ENCODE results near the gene CIBAR2. TPM values are rescaled to one million over a fixed set of nuclear protein-coding genes. Genes with fewer than 3 reads are reported as not detected.

CIBAR2 gene
- total RNA-seq, 1 experiment from 2014 or later, result 0.72 TPM

GRCh38 chr16:85136213-85136701, 24.0 kb upstream of the CIBAR2 start:
- no peaks in the 10 kb centered on the region for H3K9me3 ChIP-seq
- no peaks in the 10 kb centered on the region for H3K27me3 ChIP-seq
- no peaks in the 10 kb centered on the region for H3K36me3 ChIP-seq
- no peak for DNase-seq
- no peak overlapping the region for H3K4me3 ChIP-seq

- Histone ChIP-seq H3K27me3 (no peaks in the 10 kb centered on the region), H3K9me3 (no peaks in the 10 kb centered on the region), H3K36me3 (no peaks in the 10 kb centered on the region), H3K4me3 (no peak overlapping the region)
- DNase-seq, result no peak
Measured at GRCh38 chr16:85134789-85135142, 22.5 kb upstream of the CIBAR2 start.

DNA sequence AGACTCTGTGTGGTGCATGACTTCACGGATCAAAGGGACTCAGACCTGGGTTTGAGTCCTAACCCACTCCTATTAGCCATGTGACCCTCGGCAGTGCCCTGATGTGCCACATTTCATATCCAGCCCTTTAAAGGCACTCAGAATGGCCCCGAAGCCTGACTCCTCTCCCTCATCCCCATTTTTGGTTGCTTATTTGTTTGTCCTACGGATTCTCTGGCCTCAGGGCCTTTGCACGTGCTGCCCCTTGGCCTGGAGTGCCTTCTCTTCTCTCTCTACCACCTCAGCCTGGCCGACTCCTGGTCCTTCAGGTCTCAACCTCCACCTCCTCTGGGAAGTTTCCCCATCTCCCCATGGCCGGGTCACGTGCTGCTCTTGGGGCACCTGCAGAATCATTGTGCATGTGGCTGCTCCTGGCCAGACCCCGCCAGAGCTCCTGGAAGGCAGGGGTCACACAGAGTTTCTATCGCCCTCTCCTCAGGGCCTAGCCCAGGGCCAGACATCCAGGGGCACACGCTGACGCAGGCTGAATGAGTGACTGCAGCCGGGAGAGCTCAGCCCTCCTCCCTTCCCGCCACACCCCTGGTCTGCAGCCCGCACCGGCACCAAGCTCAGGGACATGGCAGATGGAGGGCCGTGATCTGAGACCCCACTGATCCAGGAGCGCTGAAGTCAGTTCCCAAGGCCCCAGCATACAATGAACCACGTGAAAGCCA, 22.0 kb upstream of the CIBAR2 start:
- no peaks in the 10 kb centered on the region for H3K9me3 ChIP-seq
- H3K27me3 ChIP-seq, result no peaks in the 10 kb centered on the region
- DNase-seq, result no peak
- no peak overlapping the region for H3K4me3 ChIP-seq
- no peaks in the 10 kb centered on the region for H3K36me3 ChIP-seq

- Histone ChIP-seq H3K4me3 (no peak overlapping the region), H3K36me3 (no peaks in the 10 kb centered on the region)
- DNase-seq, result no peak
Measured at GRCh38 chr16:85133290-85133599, 21.0 kb upstream of the CIBAR2 start.

DNA sequence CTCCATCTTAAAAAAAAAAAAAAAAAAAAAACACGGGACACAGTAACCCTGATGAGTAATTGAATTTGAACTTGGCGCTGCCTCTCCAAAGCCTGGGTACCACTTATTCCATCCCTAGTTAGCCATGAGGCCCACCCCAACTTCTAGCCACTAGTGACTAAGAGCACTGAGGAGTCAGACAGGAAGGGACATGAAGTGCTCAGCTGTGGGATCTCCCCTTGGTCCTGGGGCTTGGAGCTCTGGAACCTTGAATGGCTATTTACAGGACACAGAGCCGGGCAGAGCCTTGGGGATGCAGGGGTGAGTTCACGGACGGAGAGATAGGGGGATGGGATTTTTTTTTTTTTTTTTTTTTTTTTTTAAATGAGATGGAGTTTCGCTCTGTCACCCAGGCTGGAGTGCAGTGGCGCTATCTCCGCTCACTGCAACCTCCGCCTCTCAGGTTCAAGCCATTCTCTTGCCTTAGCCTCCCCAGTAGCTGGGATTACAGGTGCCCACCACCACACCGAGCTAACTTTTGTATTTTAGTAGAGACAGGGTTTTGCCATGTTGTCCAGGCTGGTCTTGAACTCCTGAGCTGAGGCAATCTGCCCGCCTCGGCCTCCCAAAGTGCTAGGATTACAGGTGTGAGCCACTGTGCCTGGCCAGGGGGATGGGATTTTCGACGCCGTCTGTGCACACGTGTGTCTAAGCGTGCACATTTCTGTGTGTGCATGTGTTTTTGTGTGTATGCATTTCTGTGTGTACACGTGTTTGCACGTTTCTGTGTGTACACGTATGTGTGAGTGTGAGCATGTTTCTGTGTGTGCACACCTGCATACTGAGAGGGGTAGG, 20.4 kb upstream of the CIBAR2 start:
- Histone ChIP-seq H3K9me3 (no peaks in the 10 kb centered on the region), H3K4me3 (no peak overlapping the region), H3K27me3 (no peaks in the 10 kb centered on the region), H3K36me3 (no peaks in the 10 kb centered on the region)
- DNase-seq, result no peak

More at GRCh38 chr16:85133290-85133599, 21.0 kb upstream of the CIBAR2 start:
- no peaks in the 10 kb centered on the region for H3K27me3 ChIP-seq
- H3K9me3 ChIP-seq, result no peaks in the 10 kb centered on the region

- no peaks in the 10 kb centered on the region for H3K9me3 ChIP-seq
- H3K4me3 ChIP-seq, result no peak overlapping the region
- H3K27me3 ChIP-seq, result no peaks in the 10 kb centered on the region
- no peaks in the 10 kb centered on the region for H3K36me3 ChIP-seq
- no peak for DNase-seq
Measured at GRCh38 chr16:85130705-85131028, 18.4 kb upstream of the CIBAR2 start.

- no peak for DNase-seq
Measured at GRCh38 chr16:85129876-85130704, 17.8 kb upstream of the CIBAR2 start.

GRCh38 chr16:85128079-85128837, 16.0 kb upstream of the CIBAR2 start:
- H3K36me3 ChIP-seq, result no peaks in the 10 kb centered on the region
- DNase-seq, result no peak
- no peaks in the 10 kb centered on the region for H3K9me3 ChIP-seq
- no peak overlapping the region for H3K4me3 ChIP-seq
- no peaks in the 10 kb centered on the region for H3K27me3 ChIP-seq

More at GRCh38 chr16:85129876-85130704, 17.8 kb upstream of the CIBAR2 start:
- Histone ChIP-seq H3K9me3 (no peaks in the 10 kb centered on the region), H3K36me3 (no peaks in the 10 kb centered on the region), H3K27me3 (no peaks in the 10 kb centered on the region), H3K4me3 (no peak overlapping the region)

GRCh38 chr16:85127379-85127723, 15.1 kb upstream of the CIBAR2 start:
- no peak for DNase-seq

DNA sequence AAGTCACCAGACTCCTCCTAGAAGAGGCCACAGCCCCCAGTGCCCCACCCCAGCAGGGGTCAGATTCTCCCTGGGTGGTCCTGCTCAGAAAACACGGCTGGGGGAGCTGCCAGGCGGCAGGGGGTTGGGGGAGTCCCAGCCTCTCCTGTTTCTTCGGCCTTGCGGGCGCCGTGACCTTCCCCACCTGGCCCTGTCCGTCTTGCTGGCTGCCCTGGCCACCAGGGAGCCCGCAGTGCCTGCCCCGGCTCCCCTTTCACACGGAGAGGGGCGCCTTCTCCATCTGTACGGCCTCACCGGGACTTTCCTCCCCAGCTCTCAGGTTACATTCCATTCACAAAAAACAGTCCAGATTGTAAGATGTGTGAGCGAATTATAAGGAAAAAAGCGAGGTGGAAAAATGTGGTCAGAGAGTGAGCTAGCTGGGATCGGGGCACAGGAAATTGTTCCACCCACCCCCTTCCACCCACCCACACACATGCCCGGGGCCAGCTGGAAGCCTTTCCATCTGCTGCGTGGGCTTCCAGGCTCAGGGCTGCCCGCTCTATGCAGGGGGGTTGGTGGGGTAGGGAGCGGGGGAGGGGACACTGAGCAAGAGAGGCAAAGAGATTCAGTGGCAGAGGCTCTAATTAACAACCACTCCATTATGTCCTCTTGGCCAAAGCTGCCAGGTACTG, 14.6 kb upstream of the CIBAR2 start:
- H3K9me3 ChIP-seq, result no peaks in the 10 kb centered on the region
- no peaks in the 10 kb centered on the region for H3K36me3 ChIP-seq
- DNase-seq, result peak; percentile 71
- H3K4me3 ChIP-seq, result no peak overlapping the region
- no peaks in the 10 kb centered on the region for H3K27me3 ChIP-seq

More at GRCh38 chr16:85127379-85127723, 15.1 kb upstream of the CIBAR2 start:
- Histone ChIP-seq H3K27me3 (no peaks in the 10 kb centered on the region), H3K36me3 (no peaks in the 10 kb centered on the region), H3K4me3 (no peak overlapping the region), H3K9me3 (no peaks in the 10 kb centered on the region)

GRCh38 chr16:85126394-85126704, 14.1 kb upstream of the CIBAR2 start:
- DNase-seq, result no peak
- Histone ChIP-seq H3K4me3 (no peak overlapping the region), H3K9me3 (no peaks in the 10 kb centered on the region), H3K27me3 (no peaks in the 10 kb centered on the region), H3K36me3 (no peaks in the 10 kb centered on the region)

DNA sequence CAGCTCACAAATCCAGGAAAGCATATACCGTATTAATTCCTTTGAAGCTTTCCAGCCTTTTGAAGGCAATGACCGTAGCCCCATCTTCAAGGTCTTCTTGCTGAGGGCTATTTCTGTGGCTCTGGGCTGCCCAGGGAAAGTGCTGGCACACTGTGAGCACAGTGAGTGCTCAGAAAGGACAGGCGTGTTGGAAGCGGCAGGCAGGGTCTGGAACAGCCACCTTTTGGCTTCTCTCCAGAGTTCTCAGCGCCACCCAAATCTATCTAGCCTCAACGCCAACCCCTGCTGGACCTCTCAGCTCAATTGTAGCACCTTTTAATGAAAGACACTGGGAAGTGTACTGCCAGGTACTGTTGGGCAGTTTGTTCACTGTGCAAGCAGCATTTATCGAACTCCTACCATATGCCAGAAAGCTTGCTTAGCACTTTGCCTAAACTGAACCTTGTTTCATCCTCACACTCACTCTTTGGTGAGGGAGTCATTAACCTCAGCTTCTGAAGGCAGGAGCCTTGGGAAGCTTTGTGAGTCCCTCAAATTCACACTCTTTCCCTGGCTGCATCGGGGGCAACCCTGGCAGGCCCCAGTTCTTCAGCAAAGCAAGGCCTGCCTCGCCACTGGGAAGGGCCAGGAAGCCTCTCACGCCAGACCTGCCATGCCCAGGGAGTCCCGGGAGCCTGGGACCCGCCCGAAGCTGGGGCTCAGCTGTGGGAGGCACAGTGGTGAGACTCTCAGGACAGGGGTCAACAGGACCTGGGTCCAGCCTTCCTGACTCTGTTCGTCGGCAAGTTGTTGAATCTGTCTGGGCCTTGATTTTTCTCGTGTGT, 13.5 kb upstream of the CIBAR2 start:
- Histone ChIP-seq H3K27me3 (no peaks in the 10 kb centered on the region), H3K4me3 (no peak overlapping the region), H3K36me3 (no peaks in the 10 kb centered on the region), H3K9me3 (no peaks in the 10 kb centered on the region)
- no peak for DNase-seq

GRCh38 chr16:85124636-85125346, 12.5 kb upstream of the CIBAR2 start:
- H3K9me3 ChIP-seq, result no peaks in the 10 kb centered on the region
- H3K4me3 ChIP-seq, result no peak overlapping the region
- no peak for DNase-seq
- H3K36me3 ChIP-seq, result no peaks in the 10 kb centered on the region
- no peaks in the 10 kb centered on the region for H3K27me3 ChIP-seq

- Histone ChIP-seq H3K9me3 (no peaks in the 10 kb centered on the region), H3K36me3 (no peaks in the 10 kb centered on the region), H3K27me3 (no peaks in the 10 kb centered on the region), H3K4me3 (peak overlapping the region; percentile 18)
- peak; percentile 82 for DNase-seq
Measured at GRCh38 chr16:85123891-85124635, 11.8 kb upstream of the CIBAR2 start.

Data from MG63 (cell line).